Neural cell (in vitro differentiated cells): Measurements from ENCODE around the gene RAB28.

Experiments
- EP300 ChIP-seq: fragments of 450-650 bp; conservative IDR thresholded peaks from 2 replicates; pipeline ENCODE4 v1.6.1; 2014; ENCODE audit warnings: antibody characterized with exemption, mild to moderate bottlenecking, moderate library complexity; ENCODE audit not compliant: poor library complexity, severe bottlenecking
- EZH2 ChIP-seq: fragments of 200-600, 300-800 bp; shearing (Covaris generic), sonication (generic); IDR thresholded peaks from 2 replicates; pipeline ENCODE4 v1.6.1; 2014; ENCODE audit warnings: antibody characterized with exemption, low read length, borderline replicate concordance, mild to moderate bottlenecking; ENCODE audit not compliant: insufficient read depth, poor library complexity, severe bottlenecking
- POLR2AphosphoS5 ChIP-seq: IDR thresholded peaks from 2 replicates; pipeline ENCODE4 v1.6.1; 2012
- RAD21 ChIP-seq: fragments of 450-650 bp; conservative IDR thresholded peaks from 2 replicates; pipeline ENCODE4 v1.6.1; 2014; ENCODE audit warnings: antibody characterized with exemption, mild to moderate bottlenecking, moderate library complexity
- SMC3 ChIP-seq: fragments of 450-650 bp; conservative IDR thresholded peaks from 2 replicates; pipeline ENCODE4 v1.6.1; 2014; ENCODE audit warnings: antibody characterized with exemption, mild to moderate bottlenecking, moderate library complexity; ENCODE audit not compliant: poor library complexity
- TF ChIP-seq, protein P1 (sequence below): fragments of 450-650 bp; IDR thresholded peaks from 2 replicates; pipeline ENCODE4 v1.5.1; 2014; ENCODE audit warnings: antibody characterized with exemption, mild to moderate bottlenecking, moderate library complexity; ENCODE audit not compliant: poor library complexity, severe bottlenecking

DNA sequence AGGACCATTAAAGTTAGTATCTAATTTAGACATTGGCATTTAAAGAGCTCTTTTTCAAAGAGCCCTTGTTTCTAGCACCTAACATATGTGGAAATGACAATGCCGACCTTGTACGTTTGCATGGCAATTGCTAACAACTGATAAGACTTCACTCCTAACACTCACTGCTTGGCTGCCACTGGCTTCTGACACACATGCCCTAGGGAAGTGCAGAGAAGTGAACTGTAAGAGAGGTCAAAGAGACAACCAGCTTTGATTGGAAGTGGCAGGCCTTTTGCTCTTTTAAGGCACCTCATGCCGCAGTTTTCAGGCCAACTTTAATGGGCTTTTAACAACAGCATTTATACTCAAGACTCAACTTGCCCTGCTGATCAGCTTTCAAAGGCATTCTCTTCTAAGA is 158.4 kb downstream of the RAB28 start:
- TF ChIP-seq EP300 (no peak), POLR2AphosphoS5 (no peak), SMC3 (no peak), EZH2 (no peak), RAD21 (no peak)
- TF ChIP-seq, protein P1, sequence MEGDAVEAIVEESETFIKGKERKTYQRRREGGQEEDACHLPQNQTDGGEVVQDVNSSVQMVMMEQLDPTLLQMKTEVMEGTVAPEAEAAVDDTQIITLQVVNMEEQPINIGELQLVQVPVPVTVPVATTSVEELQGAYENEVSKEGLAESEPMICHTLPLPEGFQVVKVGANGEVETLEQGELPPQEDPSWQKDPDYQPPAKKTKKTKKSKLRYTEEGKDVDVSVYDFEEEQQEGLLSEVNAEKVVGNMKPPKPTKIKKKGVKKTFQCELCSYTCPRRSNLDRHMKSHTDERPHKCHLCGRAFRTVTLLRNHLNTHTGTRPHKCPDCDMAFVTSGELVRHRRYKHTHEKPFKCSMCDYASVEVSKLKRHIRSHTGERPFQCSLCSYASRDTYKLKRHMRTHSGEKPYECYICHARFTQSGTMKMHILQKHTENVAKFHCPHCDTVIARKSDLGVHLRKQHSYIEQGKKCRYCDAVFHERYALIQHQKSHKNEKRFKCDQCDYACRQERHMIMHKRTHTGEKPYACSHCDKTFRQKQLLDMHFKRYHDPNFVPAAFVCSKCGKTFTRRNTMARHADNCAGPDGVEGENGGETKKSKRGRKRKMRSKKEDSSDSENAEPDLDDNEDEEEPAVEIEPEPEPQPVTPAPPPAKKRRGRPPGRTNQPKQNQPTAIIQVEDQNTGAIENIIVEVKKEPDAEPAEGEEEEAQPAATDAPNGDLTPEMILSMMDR: no peak
